ENCODE data around the gene COL1A2.

- TF ChIP-seq, protein P1, sequence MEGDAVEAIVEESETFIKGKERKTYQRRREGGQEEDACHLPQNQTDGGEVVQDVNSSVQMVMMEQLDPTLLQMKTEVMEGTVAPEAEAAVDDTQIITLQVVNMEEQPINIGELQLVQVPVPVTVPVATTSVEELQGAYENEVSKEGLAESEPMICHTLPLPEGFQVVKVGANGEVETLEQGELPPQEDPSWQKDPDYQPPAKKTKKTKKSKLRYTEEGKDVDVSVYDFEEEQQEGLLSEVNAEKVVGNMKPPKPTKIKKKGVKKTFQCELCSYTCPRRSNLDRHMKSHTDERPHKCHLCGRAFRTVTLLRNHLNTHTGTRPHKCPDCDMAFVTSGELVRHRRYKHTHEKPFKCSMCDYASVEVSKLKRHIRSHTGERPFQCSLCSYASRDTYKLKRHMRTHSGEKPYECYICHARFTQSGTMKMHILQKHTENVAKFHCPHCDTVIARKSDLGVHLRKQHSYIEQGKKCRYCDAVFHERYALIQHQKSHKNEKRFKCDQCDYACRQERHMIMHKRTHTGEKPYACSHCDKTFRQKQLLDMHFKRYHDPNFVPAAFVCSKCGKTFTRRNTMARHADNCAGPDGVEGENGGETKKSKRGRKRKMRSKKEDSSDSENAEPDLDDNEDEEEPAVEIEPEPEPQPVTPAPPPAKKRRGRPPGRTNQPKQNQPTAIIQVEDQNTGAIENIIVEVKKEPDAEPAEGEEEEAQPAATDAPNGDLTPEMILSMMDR (conservative IDR thresholded peaks at IDR 0.05) = no peak
- no peak for TF ChIP-seq ZFX (IDR thresholded peaks at IDR 0.05)
These were observed 43.0 kb upstream of the COL1A2 start for GRCh38 chr7:94351703-94352102.
